ENCODE results near the gene MAT2B. TPM values are rescaled to one million over a fixed set of nuclear protein-coding genes. Genes with fewer than 3 reads are reported as not detected.

The MAT2B gene
- total and polyA plus RNA-seq, 9 of the 15 experiments (the other 6 are each of a cell fraction or from before 2014, with no cell fraction given) = 32.0 to 57.7 (median 43.6) TPM

GRCh38 chr5:163459819-163460561 lies 45.4 kb upstream of the MAT2B start, which contains the start of gene NUDCD2 (continued):
- TF ChIP-seq, protein P1, sequence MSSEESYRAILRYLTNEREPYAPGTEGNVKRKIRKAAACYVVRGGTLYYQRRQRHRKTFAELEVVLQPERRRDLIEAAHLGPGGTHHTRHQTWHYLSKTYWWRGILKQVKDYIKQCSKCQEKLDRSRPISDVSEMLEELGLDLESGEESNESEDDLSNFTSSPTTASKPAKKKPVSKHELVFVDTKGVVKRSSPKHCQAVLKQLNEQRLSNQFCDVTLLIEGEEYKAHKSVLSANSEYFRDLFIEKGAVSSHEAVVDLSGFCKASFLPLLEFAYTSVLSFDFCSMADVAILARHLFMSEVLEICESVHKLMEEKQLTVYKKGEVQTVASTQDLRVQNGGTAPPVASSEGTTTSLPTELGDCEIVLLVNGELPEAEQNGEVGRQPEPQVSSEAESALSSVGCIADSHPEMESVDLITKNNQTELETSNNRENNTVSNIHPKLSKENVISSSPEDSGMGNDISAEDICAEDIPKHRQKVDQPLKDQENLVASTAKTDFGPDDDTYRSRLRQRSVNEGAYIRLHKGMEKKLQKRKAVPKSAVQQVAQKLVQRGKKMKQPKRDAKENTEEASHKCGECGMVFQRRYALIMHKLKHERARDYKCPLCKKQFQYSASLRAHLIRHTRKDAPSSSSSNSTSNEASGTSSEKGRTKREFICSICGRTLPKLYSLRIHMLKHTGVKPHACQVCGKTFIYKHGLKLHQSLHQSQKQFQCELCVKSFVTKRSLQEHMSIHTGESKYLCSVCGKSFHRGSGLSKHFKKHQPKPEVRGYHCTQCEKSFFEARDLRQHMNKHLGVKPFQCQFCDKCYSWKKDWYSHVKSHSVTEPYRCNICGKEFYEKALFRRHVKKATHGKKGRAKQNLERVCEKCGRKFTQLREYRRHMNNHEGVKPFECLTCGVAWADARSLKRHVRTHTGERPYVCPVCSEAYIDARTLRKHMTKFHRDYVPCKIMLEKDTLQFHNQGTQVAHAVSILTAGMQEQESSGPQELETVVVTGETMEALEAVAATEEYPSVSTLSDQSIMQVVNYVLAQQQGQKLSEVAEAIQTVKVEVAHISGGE (CRISPR knock-in tag; IDR thresholded peaks at IDR 0.05) = no peak
- TF ChIP-seq ZMIZ1 (IDR thresholded peaks at IDR 0.05; ENCODE audit: low read depth in 2 of 2, low read length in 2 of 2) (no peak), UBTF (IDR thresholded peaks at IDR 0.05; ENCODE audit: borderline replicate concordance in 1 of 2, low read depth in 2 of 2, low read length in 2 of 2) (peak; percentile 43 to 80; a peak in 2 of 4 replicates), TEAD4 (IDR thresholded peaks at IDR 0.05; ENCODE audit: low read length) (peak; percentile 12; the same call in 1 of the 2 replicates), TEAD4 (CRISPR knock-in tag; IDR thresholded peaks at IDR 0.05; ENCODE audit: borderline replicate concordance) (no peak)
- TF ChIP-seq, protein P2, sequence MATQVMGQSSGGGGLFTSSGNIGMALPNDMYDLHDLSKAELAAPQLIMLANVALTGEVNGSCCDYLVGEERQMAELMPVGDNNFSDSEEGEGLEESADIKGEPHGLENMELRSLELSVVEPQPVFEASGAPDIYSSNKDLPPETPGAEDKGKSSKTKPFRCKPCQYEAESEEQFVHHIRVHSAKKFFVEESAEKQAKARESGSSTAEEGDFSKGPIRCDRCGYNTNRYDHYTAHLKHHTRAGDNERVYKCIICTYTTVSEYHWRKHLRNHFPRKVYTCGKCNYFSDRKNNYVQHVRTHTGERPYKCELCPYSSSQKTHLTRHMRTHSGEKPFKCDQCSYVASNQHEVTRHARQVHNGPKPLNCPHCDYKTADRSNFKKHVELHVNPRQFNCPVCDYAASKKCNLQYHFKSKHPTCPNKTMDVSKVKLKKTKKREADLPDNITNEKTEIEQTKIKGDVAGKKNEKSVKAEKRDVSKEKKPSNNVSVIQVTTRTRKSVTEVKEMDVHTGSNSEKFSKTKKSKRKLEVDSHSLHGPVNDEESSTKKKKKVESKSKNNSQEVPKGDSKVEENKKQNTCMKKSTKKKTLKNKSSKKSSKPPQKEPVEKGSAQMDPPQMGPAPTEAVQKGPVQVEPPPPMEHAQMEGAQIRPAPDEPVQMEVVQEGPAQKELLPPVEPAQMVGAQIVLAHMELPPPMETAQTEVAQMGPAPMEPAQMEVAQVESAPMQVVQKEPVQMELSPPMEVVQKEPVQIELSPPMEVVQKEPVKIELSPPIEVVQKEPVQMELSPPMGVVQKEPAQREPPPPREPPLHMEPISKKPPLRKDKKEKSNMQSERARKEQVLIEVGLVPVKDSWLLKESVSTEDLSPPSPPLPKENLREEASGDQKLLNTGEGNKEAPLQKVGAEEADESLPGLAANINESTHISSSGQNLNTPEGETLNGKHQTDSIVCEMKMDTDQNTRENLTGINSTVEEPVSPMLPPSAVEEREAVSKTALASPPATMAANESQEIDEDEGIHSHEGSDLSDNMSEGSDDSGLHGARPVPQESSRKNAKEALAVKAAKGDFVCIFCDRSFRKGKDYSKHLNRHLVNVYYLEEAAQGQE (IDR thresholded peaks at IDR 0.05; ENCODE audit: borderline replicate concordance) = peak; percentile 95
- TF ChIP-seq, protein P2 (CRISPR knock-in tag; IDR thresholded peaks at IDR 0.05; ENCODE audit: low read depth) = peak; percentile 78; the same call in 1 of the 2 replicates

Data from K562 (cell line).